Adrenal gland (tissue), 12 donors: ENCODE results near the gene TAGLN3. TPM values are rescaled to one million over a fixed set of nuclear protein-coding genes. Genes with fewer than 3 reads are reported as not detected.

ENCODE experiments used
- DNase-seq, 7 donors: peaks; one replicate each; pipeline ENCODE4 v3.0.0-alpha.2; 2019 to 2020
- H3K27ac ChIP-seq, 5 donors: fragments of 200-600 bp; sonication (generic) in 4 of 5; 1 replicate in 3 of 5; 2 replicates in 2 of 5; pipeline versions ENCODE4 v1.5.1 to v1.8.0; 2016 to 2020; ENCODE audit warnings: mild to moderate bottlenecking in 1 of 5
- H3K27me3 ChIP-seq: fragments of 200-600 bp; 2 replicates; pipeline ENCODE4 v1.8.0; 2021
- H3K36me3 ChIP-seq, 2 donors: fragments of 200-600 bp; replicated peaks in 1 of 2; 1 replicate in 1 of 2; 2 replicates in 1 of 2; pipeline versions ENCODE4 v1.5.1 to v1.8.0; 2018 to 2022
- H3K4me1 ChIP-seq, 2 donors: fragments of 200-600 bp; replicated peaks in 1 of 2; 1 replicate in 1 of 2; 2 replicates in 1 of 2; pipeline versions ENCODE4 v1.5.1 to v1.8.0; 2018 to 2021
- H3K4me3 ChIP-seq, 4 donors: fragments of 200-600 bp; sonication (generic) in 3 of 4; one replicate each; pipeline ENCODE4 v1.5.1; 2016 to 2018
- H3K9me3 ChIP-seq, 3 donors: fragments of 200-600 bp; sonication (generic) in 1 of 3; replicated peaks in 1 of 3; 1 replicate in 2 of 3; 2 replicates in 1 of 3; pipeline versions ENCODE4 v1.5.1 to v1.8.0; 2016 to 2021
- CTCF ChIP-seq, 6 experiments: fragments of 450-650 bp in 4 of 6; fragments of 200-600 bp in 2 of 6; sonication (generic) in 1 of 6; IDR thresholded peaks; 1 replicate in 5 of 6; 2 replicates in 1 of 6; pipeline versions ENCODE4 v1.5.1 to v1.8.0; 2016 to 2021; ENCODE audit warnings: antibody characterized with exemption in 6 of 6, mild to moderate bottlenecking in 2 of 6, moderate library complexity in 1 of 6
- POLR2A ChIP-seq, 2 donors: fragments of 450-650 bp; IDR thresholded peaks; one replicate each; pipeline ENCODE4 v1.6.1; 2017; ENCODE audit warnings: antibody characterized with exemption in 2 of 2, mild to moderate bottlenecking in 2 of 2, moderate library complexity in 1 of 2
- WGBS, 4 donors: extraction: QIAGEN DNeasy Blood & Tissue Kit in 2 of 4; methylation state at CpG; one replicate each; pipeline versions ENCODE4 v1.1.5 to v1.1.7; 2013 to 2017; 5-methylcytosine and 5-hydroxymethylcytosine counted together
- intact Hi-C, 2 donors: fragments of 100-400 bp; cut with DNase I; formaldehyde crosslinking; loops; one replicate each; pipeline versions ENCODE4 v1.14.1 to v1.15.0; 2022 to 2023
- polyA plus RNA-seq, 3 donors: library from polyadenylated mRNA; stranded (reverse); fragments of 200-250 nt in 2 of 3; fragments of 350-450 nt in 1 of 3; fragmentation: Illumina TruSeq in 1 of 3; extraction: RNeasy Lipid Tissue Mini Kit (QIAGEN cat#74804) in 1 of 3; gene quantifications; one replicate each; pipeline ENCODE4 v1.2.3, GENCODE V29; 2013 to 2014
- total RNA-seq, 9 donors: library from RNA; depleted of rRNA in 4 of 9; stranded (reverse); fragments of >200 nt in 4 of 9; fragments of 120-200 nt in 1 of 9; fragmentation: NEBNext Ultra II Directional in 1 of 9; extraction: Animal tissue kit (Norgen Biotek cat#: 25700) in 1 of 9; gene quantifications; one replicate each; pipeline versions ENCODE4 v1.1.0 to v1.2.4, GENCODE V29; 2013 to 2023
- donor health status: healthy with polysubstance abuse.
- donor health status: Bipolar disorder and iron deficiency.
- donor health status: DM: yes; HTN: yes; CAD: no.
- donor health status: DM: no; HTN: no; CAD: no.
- donor health status: DM: no; HTN: no; CAD: no.
- donor health status: DM: yes; HTN: yes; CAD: no.

Gene TAGLN3
- total and polyA plus RNA-seq, 12 donors: 0.55 to 52.1 (median 12.8) TPM; not detected in 3

GRCh38 chr3:112042842-112043280 is 44.1 kb downstream of the TAGLN3 start:
- Histone ChIP-seq H3K27me3 (no peaks in the 10 kb centered on the region), H3K9me3 (no peaks in the 10 kb centered on the region), H3K36me3 (no peaks in the 10 kb centered on the region), H3K4me3 (no peak overlapping the region), H3K4me1 (peaks cover 0 to 4% of the 10 kb centered on the region in 2 donors), H3K27ac (no peak overlapping the region)
- WGBS, 4 donors: 69 to 77% (median 75%) methylated on average over 6 of the region's 6 CpGs
- intact Hi-C loops: loop anchor here in 1 of 2 donors (10.0 kb wide), 1 partner anchor 48 kb away; the partner anchor contains the start of gene TAGLN3
- DNase-seq: no peak
- TF ChIP-seq CTCF (IDR thresholded peaks at IDR 0.05): no peak
- no peak for TF ChIP-seq POLR2A (IDR thresholded peaks at IDR 0.05)

- WGBS, 4 donors: 6 to 11% (median 9%) methylated on average over 7 of the region's 7 CpGs
- H3K36me3 ChIP-seq: no peaks in the 10 kb centered on the region
- intact Hi-C loops: loop anchor here in 1 of 2 donors (10.0 kb wide), 1 partner anchor 49 kb away; the partner anchor contains the start of gene TAGLN3
- peak; percentile 85 to 95 (median 88) for TF ChIP-seq CTCF (IDR thresholded peaks at IDR 0.05)
- no peak for TF ChIP-seq POLR2A (IDR thresholded peaks at IDR 0.05)
- H3K27ac ChIP-seq: no peak overlapping the region
- DNase-seq: peak; percentile 52 to 75 (median 66)
- no peaks in the 10 kb centered on the region for H3K9me3 ChIP-seq
- H3K27me3 ChIP-seq: no peaks in the 10 kb centered on the region
- peaks cover 0 to 4% of the 10 kb centered on the region in 2 donors for H3K4me1 ChIP-seq
- H3K4me3 ChIP-seq: peak overlapping the region in 1 of 4 donors; percentile 7
These were observed 45.0 kb downstream of the TAGLN3 start for GRCh38 chr3:112043621-112044201.

GRCh38 chr3:112046599-112046998 is 47.9 kb downstream of the TAGLN3 start:
- no peak for TF ChIP-seq CTCF (IDR thresholded peaks at IDR 0.05)
- TF ChIP-seq POLR2A (IDR thresholded peaks at IDR 0.05): no peak
- intact Hi-C loops: loop anchor here in 1 of 2 donors (10.0 kb wide), 1 partner anchor 52 kb away; the partner anchor contains the start of gene TAGLN3
- H3K4me3 ChIP-seq: no peak overlapping the region
- no peaks in the 10 kb centered on the region for H3K27me3 ChIP-seq
- H3K27ac ChIP-seq: no peak overlapping the region
- no peaks in the 10 kb centered on the region for H3K36me3 ChIP-seq
- no peak for DNase-seq
- 66 to 72% (median 69%) methylated on average over 4 of the region's 4 CpGs for WGBS, 4 donors
- no peaks in the 10 kb centered on the region for H3K9me3 ChIP-seq
- peaks cover 0 to 4% of the 10 kb centered on the region in 2 donors for H3K4me1 ChIP-seq

GRCh38 chr3:112047264-112047663 is 48.5 kb downstream of the TAGLN3 start:
- 58 to 83% (median 76%) methylated on average over 1 of the region's 1 CpG for WGBS, 4 donors
- no peak for TF ChIP-seq CTCF (IDR thresholded peaks at IDR 0.05)
- TF ChIP-seq POLR2A (IDR thresholded peaks at IDR 0.05): no peak
- Histone ChIP-seq H3K36me3 (no peaks in the 10 kb centered on the region), H3K27ac (no peak overlapping the region), H3K4me1 (peaks cover 0 to 4% of the 10 kb centered on the region in 2 donors), H3K9me3 (no peaks in the 10 kb centered on the region), H3K27me3 (no peaks in the 10 kb centered on the region), H3K4me3 (no peak overlapping the region)
- DNase-seq: no peak
- intact Hi-C loops: loop anchor here in 1 of 2 donors (10.0 kb wide), 1 partner anchor 52 kb away; the partner anchor contains the start of gene TAGLN3
